ENCODE results near the gene CHST9. TPM values are rescaled to one million over a fixed set of nuclear protein-coding genes. Genes with fewer than 3 reads are reported as not detected.

The CHST9 gene
- total RNA-seq, 6 experiments from 2014 or later, result not detected

GRCh38 chr18:26925313-26925712 is 259.8 kb downstream of the CHST9 start:
- DNase-seq, result no peak
- H3K27ac Mint-ChIP-seq, result no peak overlapping the region

DNA sequence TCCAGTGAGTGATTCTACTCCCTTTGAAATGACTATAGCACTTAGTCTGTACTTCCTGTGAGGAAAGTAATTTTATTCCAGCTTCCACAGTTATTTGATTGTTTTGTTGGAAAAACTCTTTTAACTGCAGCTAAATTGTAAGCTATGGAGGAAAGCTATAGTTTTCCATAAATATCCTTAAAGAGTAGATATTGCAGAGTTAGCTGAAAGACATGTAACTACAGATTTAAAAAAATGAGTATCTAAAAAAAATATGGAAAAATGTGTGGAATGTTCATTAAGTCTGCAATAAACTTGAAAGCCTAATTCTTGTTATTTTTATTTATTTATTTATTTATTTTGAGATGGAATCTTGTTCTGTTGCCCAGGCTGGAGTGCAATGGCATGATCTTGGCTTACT is 262.8 kb downstream of the CHST9 start:
- Mint-ChIP-seq H3K27ac (no peak overlapping the region), H3K4me3 (no peak overlapping the region), H3K9me3 (peaks cover 60% of the 10 kb centered on the region), H3K27me3 (ENCODE audit: insufficient read depth) (no peaks in the 10 kb centered on the region), H3K4me1 (ENCODE audit: low read depth) (no peaks in the 10 kb centered on the region), H3K36me3 (ENCODE audit: low read depth) (no peaks in the 10 kb centered on the region)
- no peak for DNase-seq
- no peak for TF ChIP-seq CTCF (IDR thresholded peaks at IDR 0.05)

More at GRCh38 chr18:26925313-26925712, 259.8 kb downstream of the CHST9 start:
- H3K4me1 Mint-ChIP-seq (ENCODE audit: low read depth), result no peaks in the 10 kb centered on the region
- peaks cover 53% of the 10 kb centered on the region for H3K9me3 Mint-ChIP-seq
- no peak for TF ChIP-seq CTCF (IDR thresholded peaks at IDR 0.05)
- no peak overlapping the region for H3K4me3 Mint-ChIP-seq
- no peaks in the 10 kb centered on the region for H3K27me3 Mint-ChIP-seq (ENCODE audit: insufficient read depth)
- H3K36me3 Mint-ChIP-seq (ENCODE audit: low read depth), result no peaks in the 10 kb centered on the region

DNA sequence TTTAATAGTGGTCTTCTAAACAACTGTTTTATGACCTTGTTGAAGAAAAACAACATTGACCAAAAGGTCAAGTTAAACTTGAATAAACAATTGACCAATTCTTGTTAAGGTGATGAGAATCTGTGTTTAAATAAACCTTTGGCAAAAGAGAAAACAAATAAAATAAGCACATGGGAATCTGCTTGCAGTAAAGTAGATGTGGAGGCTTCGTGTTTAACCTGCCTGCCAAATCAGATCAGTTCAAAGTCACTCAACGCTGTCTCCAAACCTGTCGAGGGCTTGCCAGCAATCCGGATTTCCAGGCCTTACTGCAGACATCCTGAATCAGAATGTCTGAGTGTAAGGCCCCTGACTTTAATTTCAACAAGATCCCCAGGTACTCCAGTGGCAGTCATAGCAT is 264.5 kb downstream of the CHST9 start:
- no peak for DNase-seq
- Mint-ChIP-seq H3K36me3 (ENCODE audit: low read depth) (no peaks in the 10 kb centered on the region), H3K9me3 (peaks cover 48% of the 10 kb centered on the region), H3K27me3 (ENCODE audit: insufficient read depth) (no peaks in the 10 kb centered on the region), H3K27ac (no peak overlapping the region), H3K4me3 (no peak overlapping the region), H3K4me1 (ENCODE audit: low read depth) (no peaks in the 10 kb centered on the region)
- TF ChIP-seq CTCF (IDR thresholded peaks at IDR 0.05), result no peak

DNA sequence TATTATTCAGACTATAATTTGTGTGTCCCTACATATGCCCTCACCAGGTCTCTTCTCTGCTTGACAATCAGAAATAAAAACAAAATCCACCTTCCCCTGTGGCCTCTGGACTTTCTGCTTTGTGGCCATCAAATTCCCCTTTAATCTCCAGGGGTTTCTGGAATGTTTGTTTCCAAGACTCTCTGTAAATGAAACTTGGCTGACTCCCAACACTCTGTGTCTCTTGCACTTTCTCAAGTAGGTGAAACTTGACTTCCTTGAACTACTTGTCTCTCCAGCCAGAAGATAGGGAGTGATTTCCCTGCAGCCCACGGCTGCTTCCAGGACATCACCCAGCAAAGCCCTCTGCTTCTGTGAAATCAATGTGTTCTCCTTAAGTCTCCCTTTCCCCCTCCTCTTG is 265.5 kb downstream of the CHST9 start:
- Mint-ChIP-seq H3K27me3 (ENCODE audit: insufficient read depth) (no peaks in the 10 kb centered on the region), H3K36me3 (ENCODE audit: low read depth) (no peaks in the 10 kb centered on the region), H3K9me3 (peaks cover 41% of the 10 kb centered on the region), H3K27ac (no peak overlapping the region), H3K4me1 (ENCODE audit: low read depth) (no peaks in the 10 kb centered on the region), H3K4me3 (no peak overlapping the region)
- no peak for DNase-seq
- no peak for TF ChIP-seq CTCF (IDR thresholded peaks at IDR 0.05)

DNA sequence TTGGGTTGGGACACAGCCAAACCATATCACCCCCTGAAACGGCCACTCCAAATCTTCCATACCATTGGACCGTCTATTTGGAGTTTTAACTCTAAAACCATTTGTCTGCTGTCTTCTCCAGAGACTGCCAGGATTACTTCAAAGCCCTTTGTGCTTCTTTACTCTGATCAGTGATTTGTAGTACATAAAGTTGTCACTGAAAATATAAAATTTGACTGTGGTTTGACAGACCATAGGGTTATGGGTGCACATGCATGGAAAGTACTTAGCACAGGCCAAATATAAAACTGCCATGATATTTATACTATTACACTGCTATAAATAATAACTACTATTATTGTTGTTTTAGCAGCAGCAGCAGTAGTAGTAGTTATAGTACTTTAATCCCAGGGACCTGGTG is 265.9 kb downstream of the CHST9 start:
- no peak overlapping the region for H3K27ac Mint-ChIP-seq
- no peak overlapping the region for H3K4me3 Mint-ChIP-seq
- H3K36me3 Mint-ChIP-seq (ENCODE audit: low read depth), result no peaks in the 10 kb centered on the region
- no peaks in the 10 kb centered on the region for H3K27me3 Mint-ChIP-seq (ENCODE audit: insufficient read depth)
- no peaks in the 10 kb centered on the region for H3K4me1 Mint-ChIP-seq (ENCODE audit: low read depth)
- TF ChIP-seq CTCF (IDR thresholded peaks at IDR 0.05), result no peak
- no peak for DNase-seq
- peaks cover 41% of the 10 kb centered on the region for H3K9me3 Mint-ChIP-seq

GRCh38 chr18:26911840-26912239 is 273.3 kb downstream of the CHST9 start:
- DNase-seq, result no peak
- H3K4me3 Mint-ChIP-seq, result no peak overlapping the region
- TF ChIP-seq CTCF (IDR thresholded peaks at IDR 0.05), result no peak
- H3K27ac Mint-ChIP-seq, result no peak overlapping the region
- H3K36me3 Mint-ChIP-seq (ENCODE audit: low read depth), result no peaks in the 10 kb centered on the region; the same call in 1 of the 2 replicates
- no peaks in the 10 kb centered on the region for H3K4me1 Mint-ChIP-seq (ENCODE audit: low read depth)
- H3K27me3 Mint-ChIP-seq (ENCODE audit: insufficient read depth), result no peaks in the 10 kb centered on the region
- peaks cover 30% of the 10 kb centered on the region for H3K9me3 Mint-ChIP-seq

Data from HFFc6 (cell line).